HG03439 (cell line): ENCODE results near the gene PIK3R1.

ENCODE experiments used
- ATAC-seq: cut with Tn5 transposase; IDR thresholded peaks from one replicate; pipeline ENCODE4 v1.9.1; 2021; ENCODE audit warnings: mild to moderate bottlenecking, moderate library complexity; ENCODE audit not compliant: unreplicated experiment

The PIK3R1 gene

GRCh38 chr5:68290260-68290674 is 74.7 kb downstream of the PIK3R1 start:
- ATAC-seq = no peak

GRCh38 chr5:68290847-68291246 is 75.3 kb downstream of the PIK3R1 start:
- ATAC-seq = no peak

GRCh38 chr5:68292316-68292715 is 76.8 kb downstream of the PIK3R1 start:
- ATAC-seq = no peak

- no peak for ATAC-seq
These were observed 80.2 kb downstream of the PIK3R1 start for GRCh38 chr5:68295772-68296171.

- ATAC-seq = no peak
These were observed 81.3 kb downstream of the PIK3R1 start for GRCh38 chr5:68296895-68297294.

- no peak for ATAC-seq
These were observed 82.1 kb downstream of the PIK3R1 start for GRCh38 chr5:68297656-68298055.

GRCh38 chr5:68298479-68298878 is 82.9 kb downstream of the PIK3R1 start:
- no peak for ATAC-seq

- ATAC-seq = no peak
These were observed 83.5 kb downstream of the PIK3R1 start for GRCh38 chr5:68299105-68299504.

- ATAC-seq = no peak
These were observed 84.0 kb downstream of the PIK3R1 start for GRCh38 chr5:68299575-68299974.

- ATAC-seq = no peak
These were observed 87.6 kb downstream of the PIK3R1 start for GRCh38 chr5:68303038-68303738.

- ATAC-seq = no peak
These were observed 88.3 kb downstream of the PIK3R1 start for GRCh38 chr5:68303754-68304420.

GRCh38 chr5:68304421-68305052 is 89.0 kb downstream of the PIK3R1 start:
- no peak for ATAC-seq

GRCh38 chr5:68305223-68305870 is 89.8 kb downstream of the PIK3R1 start:
- no peak for ATAC-seq

GRCh38 chr5:68306361-68307014 is 90.9 kb downstream of the PIK3R1 start:
- ATAC-seq = no peak

- ATAC-seq = no peak
These were observed 97.8 kb downstream of the PIK3R1 start for GRCh38 chr5:68313336-68313735.

GRCh38 chr5:68314465-68314864 is 98.9 kb downstream of the PIK3R1 start:
- no peak for ATAC-seq

- ATAC-seq = peak; percentile 94
These were observed 100.2 kb downstream of the PIK3R1 start for GRCh38 chr5:68315679-68316271.

- no peak for ATAC-seq
These were observed 100.9 kb downstream of the PIK3R1 start for GRCh38 chr5:68316469-68316868.

GRCh38 chr5:68317646-68318045 is 102.1 kb downstream of the PIK3R1 start:
- no peak for ATAC-seq

GRCh38 chr5:68318955-68319705 is 103.6 kb downstream of the PIK3R1 start:
- ATAC-seq = no peak
